ENCODE data around the gene SULT1C4. TPM values are rescaled to one million over a fixed set of nuclear protein-coding genes. Genes with fewer than 3 reads are reported as not detected.

Gene SULT1C4
- polyA plus RNA-seq, 1 of the 3 experiments (the other 2 are of a cell fraction): 0.18 TPM

- no peak overlapping the region for H3K9ac ChIP-seq
- H3K79me2 ChIP-seq (ENCODE audit: insufficient read depth): no peaks in the 10 kb centered on the region
- CTCF ChIA-PET: interaction anchor here (1.6 kb wide), 1 partner anchor 14 kb away, joined by 4 read pairs; no protein-coding TSS in a partner anchor
- H3F3A ChIP-seq (replicated peaks; ENCODE audit: insufficient read depth): peaks cover 4% of the 10 kb centered on the region
- POLR2A ChIA-PET: no interaction called here
- H3K9me2 ChIP-seq: no peaks in the 10 kb centered on the region
- H3K9me3 ChIP-seq: no peaks in the 10 kb centered on the region
- TF ChIP-seq MEF2A (IDR thresholded peaks at IDR 0.05; ENCODE audit: borderline replicate concordance, low read depth) (no peak), USF1 (IDR thresholded peaks at IDR 0.05; ENCODE audit: borderline replicate concordance, low read depth) (no peak), ELF1 (IDR thresholded peaks at IDR 0.05) (no peak), GATA2 (CRISPR knock-in tag; IDR thresholded peaks at IDR 0.05) (no peak), NFIC (IDR thresholded peaks at IDR 0.05; ENCODE audit: borderline replicate concordance) (no peak), RAD21 (IDR thresholded peaks at IDR 0.05; ENCODE audit: low read length) (no peak), RXRA (IDR thresholded peaks at IDR 0.05; ENCODE audit: borderline replicate concordance, low read depth) (no peak), TCF12 (IDR thresholded peaks at IDR 0.05) (no peak), PBX3 (IDR thresholded peaks at IDR 0.05) (no peak), NRF1 (IDR thresholded peaks at IDR 0.05; ENCODE audit: low read depth, low read length) (no peak), USF2 (IDR thresholded peaks at IDR 0.05; ENCODE audit: borderline replicate concordance, low read depth, low read length) (no peak), TAF1 (IDR thresholded peaks at IDR 0.05; ENCODE audit: borderline replicate concordance, low read depth, low read length) (no peak), ZBTB33 (IDR thresholded peaks at IDR 0.05; ENCODE audit: borderline replicate concordance, low read depth) (no peak), CHD2 (IDR thresholded peaks at IDR 0.05; ENCODE audit: low read length, partially characterized antibody) (no peak), POLR2AphosphoS5 (IDR thresholded peaks at IDR 0.05; ENCODE audit: low read depth, low read length) (no peak), REST (IDR thresholded peaks at IDR 0.05; ENCODE audit: low read depth, low read length) (no peak), YY1 (IDR thresholded peaks at IDR 0.05; ENCODE audit: low read depth) (no peak)
- 79% methylated on average over 4 of the region's 4 CpGs for WGBS (ENCODE audit: low lambda C conversion rate)
- H3K4me3 ChIP-seq (ENCODE audit: low read depth in 2 of 2, low read length in 1 of 2): no peak overlapping the region
- H3K36me3 ChIP-seq (replicated peaks in 1 of 2; ENCODE audit: control insufficient read depth in 1 of 2, insufficient read depth in 2 of 2, low read length in 1 of 2): no peaks in the 10 kb centered on the region
- no peak overlapping the region for H3K27ac ChIP-seq (ENCODE audit: low read depth in 2 of 2, low read length in 1 of 2)
- H3K4me2 ChIP-seq: no peak overlapping the region
- DNase-seq: no peak
- H3K4me1 ChIP-seq (ENCODE audit: control insufficient read depth in 1 of 2, insufficient read depth in 2 of 2, low read depth in 1 of 2, low read length in 1 of 2): no peaks in the 10 kb centered on the region
- H3K27me3 ChIP-seq (ENCODE audit: insufficient read depth): no peaks in the 10 kb centered on the region
- no peaks in the 10 kb centered on the region for H4K20me1 ChIP-seq (ENCODE audit: insufficient read depth)
- H2AFZ ChIP-seq (ENCODE audit: low read depth): no peak overlapping the region
Measured at GRCh38 chr2:108418416-108418815, 40.7 kb downstream of the SULT1C4 start.
